CD4-positive, alpha-beta T cell (primary cell): ENCODE measurements around the gene LPCAT1. TPM values are rescaled to one million over a fixed set of nuclear protein-coding genes. Genes with fewer than 3 reads are reported as not detected.
A peak's percentile ranks its signal among the peaks of the same experiment; 100 is the strongest.

Source experiments
- ATAC-seq: fragments of 200-7000 bp; cut with Tn5 transposase; one replicate; pipeline ENCODE4 v1.10.0; 2022; ENCODE audit warnings: mild to moderate bottlenecking; ENCODE audit not compliant: poor library complexity
- CTCF ChIA-PET: fragments of 350-600 bp; sonication (Branson Sonifier 250); formaldehyde crosslinking; loops from one replicate; lab custom pipeline; 2021; ENCODE audit warnings: antibody characterized with exemption, inconsistent platforms; lab: Charles Lee
- POLR2A ChIA-PET: fragments of 350-600 bp; sonication (Branson Sonifier 250); formaldehyde crosslinking; loops from one replicate; lab custom pipeline; 2021; ENCODE audit warnings: antibody characterized with exemption, inconsistent platforms; lab: Charles Lee
- DNase-seq, 14 experiments: peaks; one replicate each; pipeline ENCODE4 v3.0.0-alpha.2; 2013 to 2020; ENCODE audit warnings: mixed read lengths in 2 of 14
- H3K27ac ChIP-seq, 2 donors: one replicate each; pipeline versions ENCODE4 v1.5.1 to v1.7.0; 2013; ENCODE audit warnings: low read length in 2 of 2, low read depth in 1 of 2, mild to moderate bottlenecking in 1 of 2
- H3K27me3 ChIP-seq, 2 experiments: 1 replicate in 1 of 2; 2 replicates in 1 of 2; pipeline versions ENCODE4 v1.6.1 to v1.7.0; 2013; ENCODE audit warnings: low read length in 2 of 2, control low read depth in 1 of 2, mild to moderate bottlenecking in 1 of 2, moderate library complexity in 1 of 2; ENCODE audit not compliant: insufficient read depth in 2 of 2, control insufficient read depth in 1 of 2
- H3K36me3 ChIP-seq: one replicate; pipeline ENCODE4 v1.6.1; 2013; ENCODE audit warnings: low read length, control low read depth; ENCODE audit not compliant: insufficient read depth
- H3K4me1 ChIP-seq: one replicate; pipeline ENCODE4 v1.6.1; 2013; ENCODE audit warnings: low read length, control low read depth; ENCODE audit not compliant: insufficient read depth
- H3K4me3 ChIP-seq: one replicate; pipeline ENCODE4 v1.5.1; 2013; ENCODE audit warnings: mild to moderate bottlenecking, low read length, moderate library complexity
- H3K9me3 ChIP-seq, 2 experiments: 1 replicate in 1 of 2; 2 replicates in 1 of 2; pipeline versions ENCODE4 v1.6.1 to v1.7.0; 2013; ENCODE audit warnings: low read length in 2 of 2, mild to moderate bottlenecking in 2 of 2, control low read depth in 1 of 2, moderate library complexity in 1 of 2; ENCODE audit not compliant: control insufficient read depth in 1 of 2, insufficient read depth in 1 of 2
- H3K27ac Mint-ChIP-seq: one replicate; pipeline ENCODE4 v1.8.0; 2020; ENCODE audit warnings: mixed read lengths
- H3K27me3 Mint-ChIP-seq: one replicate; pipeline ENCODE4 v1.8.0; 2021; ENCODE audit warnings: mixed read lengths
- H3K36me3 Mint-ChIP-seq: one replicate; pipeline ENCODE4 v1.8.0; 2021; ENCODE audit warnings: low read depth, mixed read lengths
- H3K4me1 Mint-ChIP-seq: one replicate; pipeline ENCODE4 v1.8.0; 2021; ENCODE audit warnings: low read depth, mixed read lengths
- H3K4me3 Mint-ChIP-seq: one replicate; pipeline ENCODE4 v1.8.0; 2020; ENCODE audit warnings: mild to moderate bottlenecking, mixed read lengths
- H3K9me3 Mint-ChIP-seq: one replicate; pipeline ENCODE4 v1.8.0; 2020; ENCODE audit warnings: mixed read lengths
- intact Hi-C, 2 experiments: fragments of 100-400 bp; cut with DNase I in 1 of 2; cut with micrococcal nuclease in 1 of 2; formaldehyde crosslinking; loops; one replicate each; pipeline versions ENCODE4 v1.15.1 to v1.9.0; 2023 to 2025; cut with DNase I, micrococcal nuclease
- total RNA-seq, 174 experiments: library from RNA in 2 of 174; stranded (reverse) in 2 of 174; gene quantifications; one replicate each; pipeline ENCODE4 v1.2.3 and lab custom pipeline; 2021 to 2026
- TF ChIP-seq, protein P1 (sequence below): fragments of 200-600 bp; IDR thresholded peaks from one replicate; pipeline ENCODE4 v1.8.0; 2022; ENCODE audit warnings: antibody characterized with exemption, mild to moderate bottlenecking

Gene LPCAT1
- total RNA-seq, 2 experiments from 2014 or later: 20.4 to 21.2 TPM

DNA sequence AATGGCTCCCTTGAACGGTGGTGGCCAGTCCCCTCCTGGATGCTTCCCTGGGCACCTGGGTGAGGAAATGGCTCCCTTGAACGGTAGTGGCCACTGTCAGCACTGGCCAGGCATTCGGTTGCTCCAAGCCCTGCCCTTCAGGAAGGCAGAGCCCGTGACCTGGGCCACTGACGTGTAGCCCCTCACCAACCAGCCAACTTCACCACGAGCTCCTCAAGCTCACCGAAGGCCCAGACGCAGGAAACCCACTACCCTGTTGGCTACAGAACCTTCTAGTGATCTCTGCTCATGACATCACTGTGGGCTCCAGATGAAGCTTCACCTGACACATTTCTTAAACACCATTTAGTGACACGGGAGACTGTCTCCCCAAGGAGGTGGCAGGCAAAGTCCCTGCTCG is 87.7 kb downstream of the LPCAT1 start:
- no peaks in the 10 kb centered on the region for H3K27me3 ChIP-seq
- no peaks in the 10 kb centered on the region for H3K36me3 ChIP-seq
- Mint-ChIP-seq H3K9me3 (peaks cover 12% of the 10 kb centered on the region), H3K36me3 (no peaks in the 10 kb centered on the region), H3K4me1 (no peaks in the 10 kb centered on the region), H3K4me3 (no peak overlapping the region), H3K27ac (no peak overlapping the region), H3K27me3 (peaks cover 18% of the 10 kb centered on the region)
- TF ChIP-seq, protein P1, sequence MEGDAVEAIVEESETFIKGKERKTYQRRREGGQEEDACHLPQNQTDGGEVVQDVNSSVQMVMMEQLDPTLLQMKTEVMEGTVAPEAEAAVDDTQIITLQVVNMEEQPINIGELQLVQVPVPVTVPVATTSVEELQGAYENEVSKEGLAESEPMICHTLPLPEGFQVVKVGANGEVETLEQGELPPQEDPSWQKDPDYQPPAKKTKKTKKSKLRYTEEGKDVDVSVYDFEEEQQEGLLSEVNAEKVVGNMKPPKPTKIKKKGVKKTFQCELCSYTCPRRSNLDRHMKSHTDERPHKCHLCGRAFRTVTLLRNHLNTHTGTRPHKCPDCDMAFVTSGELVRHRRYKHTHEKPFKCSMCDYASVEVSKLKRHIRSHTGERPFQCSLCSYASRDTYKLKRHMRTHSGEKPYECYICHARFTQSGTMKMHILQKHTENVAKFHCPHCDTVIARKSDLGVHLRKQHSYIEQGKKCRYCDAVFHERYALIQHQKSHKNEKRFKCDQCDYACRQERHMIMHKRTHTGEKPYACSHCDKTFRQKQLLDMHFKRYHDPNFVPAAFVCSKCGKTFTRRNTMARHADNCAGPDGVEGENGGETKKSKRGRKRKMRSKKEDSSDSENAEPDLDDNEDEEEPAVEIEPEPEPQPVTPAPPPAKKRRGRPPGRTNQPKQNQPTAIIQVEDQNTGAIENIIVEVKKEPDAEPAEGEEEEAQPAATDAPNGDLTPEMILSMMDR: no peak
- peaks cover 0 to 32% of the 10 kb centered on the region in 2 experiments for H3K9me3 ChIP-seq
- no peak overlapping the region for H3K27ac ChIP-seq
- no peak for ATAC-seq
- POLR2A ChIA-PET: no interaction called here
- intact Hi-C loops: no loop called here
- CTCF ChIA-PET: no interaction called here
- no peaks in the 10 kb centered on the region for H3K4me1 ChIP-seq
- DNase-seq: peak in 1 of 14 experiments; percentile 11
- no peak overlapping the region for H3K4me3 ChIP-seq

DNA sequence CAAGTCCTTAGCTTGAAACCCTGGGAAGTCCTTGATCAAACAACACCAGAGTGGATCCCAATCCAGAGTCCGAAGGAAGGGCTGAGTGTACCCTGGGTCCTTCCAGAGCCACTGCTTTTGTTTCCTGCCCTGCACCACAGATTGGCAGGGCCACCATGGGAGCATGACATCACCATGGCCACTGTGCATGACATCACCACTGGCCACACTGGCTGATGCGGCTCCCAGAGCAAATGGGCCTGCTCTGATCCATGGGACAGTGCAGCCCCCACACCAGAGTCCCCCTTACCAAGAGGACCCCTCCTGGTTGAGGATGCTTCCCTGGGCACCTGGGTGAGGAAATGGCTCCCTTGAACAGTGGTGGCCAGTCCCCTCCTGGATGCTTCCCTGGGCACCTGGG is 88.4 kb downstream of the LPCAT1 start:
- Histone ChIP-seq H3K4me3 (no peak overlapping the region), H3K27ac (no peak overlapping the region), H3K9me3 (peaks cover 0 to 38% of the 10 kb centered on the region in 2 experiments), H3K36me3 (no peaks in the 10 kb centered on the region), H3K4me1 (no peaks in the 10 kb centered on the region), H3K27me3 (no peaks in the 10 kb centered on the region)
- DNase-seq: peak in 1 of 14 experiments; percentile 14
- peaks cover 10% of the 10 kb centered on the region for H3K9me3 Mint-ChIP-seq
- no peak overlapping the region for H3K27ac Mint-ChIP-seq
- TF ChIP-seq, protein P1: no peak
- no peak for ATAC-seq
- H3K36me3 Mint-ChIP-seq: no peaks in the 10 kb centered on the region
- H3K4me3 Mint-ChIP-seq: no peak overlapping the region
- CTCF ChIA-PET: no interaction called here
- no peaks in the 10 kb centered on the region for H3K4me1 Mint-ChIP-seq
- POLR2A ChIA-PET: no interaction called here
- H3K27me3 Mint-ChIP-seq: peaks cover 12% of the 10 kb centered on the region
- intact Hi-C loops: no loop called here

DNA sequence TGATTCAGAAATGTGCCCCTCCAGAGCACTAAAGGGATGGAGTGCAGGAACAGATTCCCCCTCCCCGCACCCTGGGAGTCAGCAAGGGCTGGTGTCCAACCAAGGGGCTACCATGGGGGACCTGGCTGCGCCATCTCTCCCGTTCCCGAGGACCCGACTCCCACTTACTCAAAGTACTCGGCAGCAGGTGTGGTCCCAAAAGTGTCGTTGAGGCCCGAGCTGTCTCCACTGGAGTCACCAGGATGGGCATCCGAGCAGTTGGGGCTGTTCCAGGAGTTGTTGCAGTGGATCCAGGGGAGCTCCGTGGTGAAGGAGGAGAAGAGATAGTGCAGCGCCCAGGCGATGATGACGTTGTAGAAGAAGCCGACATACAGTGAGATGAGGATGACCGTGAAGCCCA is 91.5 kb downstream of the LPCAT1 start:
- H3K4me1 ChIP-seq: no peaks in the 10 kb centered on the region
- H3K36me3 ChIP-seq: no peaks in the 10 kb centered on the region

More for the DNA sequence above, 91.5 kb downstream of the LPCAT1 start:
- Mint-ChIP-seq H3K27ac (no peak overlapping the region), H3K4me1 (no peaks in the 10 kb centered on the region), H3K27me3 (peaks cover 4% of the 10 kb centered on the region), H3K36me3 (peaks cover 14% of the 10 kb centered on the region), H3K9me3 (peaks cover 19% of the 10 kb centered on the region), H3K4me3 (no peak overlapping the region)
- no peak for ATAC-seq
- ChIA-PET POLR2A (no interaction called here), CTCF (no interaction called here)
- Histone ChIP-seq H3K27me3 (no peaks in the 10 kb centered on the region), H3K4me3 (no peak overlapping the region), H3K9me3 (peaks cover 24 to 53% of the 10 kb centered on the region in 2 experiments), H3K27ac (no peak overlapping the region)
- TF ChIP-seq, protein P1: no peak
- DNase-seq: peak in 1 of 14 experiments; percentile 25
- intact Hi-C loops: no loop called here
